Activated CD4-positive, alpha-beta T cell treated with anti-CD3 and anti-CD28 coated beads for 4 hours (primary cell): ENCODE data around the gene CNEP1R1.

ENCODE experiments used
- DNase-seq, 2 donors: peaks; one replicate each; pipeline ENCODE4 v3.0.0-alpha.2; 2020

The CNEP1R1 gene

DNA sequence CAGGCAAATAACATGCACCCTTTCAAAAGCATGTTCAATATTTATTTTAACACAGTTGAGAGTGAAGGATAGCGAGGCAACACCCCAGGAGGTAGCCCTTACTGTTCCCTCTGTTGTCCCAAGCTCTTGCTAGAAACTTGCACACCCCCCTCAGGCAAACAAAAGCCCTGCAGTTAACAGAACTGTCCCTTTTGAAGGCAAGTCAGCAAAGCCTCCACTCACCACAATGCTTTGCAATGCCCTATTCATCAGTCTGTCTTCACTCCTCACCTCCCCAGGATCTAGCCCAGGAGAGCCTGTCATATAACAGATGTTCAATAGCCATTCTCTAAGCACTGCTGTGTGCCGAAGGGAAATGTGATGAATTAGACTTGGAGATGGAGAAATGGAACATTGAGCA, 3.5 kb upstream of the CNEP1R1 start:
- no peak for DNase-seq

DNA sequence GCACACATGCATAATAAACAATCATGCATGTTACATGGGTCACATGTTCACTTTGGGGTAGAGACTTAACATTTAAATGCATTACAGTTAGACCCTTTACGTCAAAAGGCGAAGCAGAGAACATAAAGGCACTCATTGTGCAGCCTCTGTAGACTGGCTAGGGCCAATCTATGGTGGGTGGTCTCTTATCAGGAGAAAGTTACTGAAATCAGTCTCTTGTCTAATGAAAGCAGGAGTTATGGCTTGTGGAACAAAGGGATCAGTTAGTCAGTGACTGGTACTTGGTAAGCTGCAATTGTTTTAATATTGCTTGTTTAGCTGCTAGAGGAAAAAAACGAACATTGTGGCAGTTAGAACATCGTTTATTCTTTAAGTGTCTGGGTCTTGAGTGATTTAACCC, 1.4 kb upstream of the CNEP1R1 start:
- DNase-seq = no peak

DNA sequence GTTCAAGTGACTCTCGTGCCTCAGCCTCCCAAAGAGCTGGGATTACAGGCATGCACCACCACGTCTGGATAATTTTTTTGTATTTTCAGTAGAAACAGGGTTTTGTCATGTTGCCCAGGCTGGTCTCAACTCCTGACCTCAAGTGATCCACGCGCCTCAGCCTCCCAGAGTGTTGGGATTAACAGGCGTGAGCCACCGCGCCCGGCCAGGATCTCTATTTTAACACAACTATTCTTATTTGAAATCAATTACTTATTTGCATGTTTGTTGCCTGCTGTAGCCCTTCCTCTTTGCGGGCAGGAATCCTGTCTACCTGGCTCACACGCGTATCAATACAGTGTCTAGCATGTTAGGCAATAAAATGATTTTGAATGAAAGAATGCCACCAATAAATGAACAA, 818 bp upstream of the CNEP1R1 start:
- no peak for DNase-seq

DNA sequence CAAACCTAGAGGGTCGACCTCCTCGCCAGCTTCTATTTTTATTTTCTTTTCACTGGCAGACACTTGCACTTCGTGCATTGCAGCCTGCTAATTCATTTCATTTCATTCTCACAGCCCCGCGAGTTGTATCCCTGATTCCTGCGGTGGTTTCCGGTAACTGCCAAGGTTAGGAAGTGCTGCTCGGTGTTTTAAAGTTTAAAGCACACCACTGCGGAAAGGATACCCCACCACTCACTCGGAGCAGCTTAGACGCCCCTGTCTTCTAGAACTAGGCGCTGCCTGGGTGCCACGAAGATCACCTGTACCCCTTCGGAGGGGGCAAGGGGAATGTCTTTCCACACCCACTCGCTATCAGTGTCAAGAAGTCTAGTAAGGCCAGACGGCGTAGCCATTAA, 509 bp downstream of the CNEP1R1 start:
- DNase-seq = peak; percentile 10 to 16

DNA sequence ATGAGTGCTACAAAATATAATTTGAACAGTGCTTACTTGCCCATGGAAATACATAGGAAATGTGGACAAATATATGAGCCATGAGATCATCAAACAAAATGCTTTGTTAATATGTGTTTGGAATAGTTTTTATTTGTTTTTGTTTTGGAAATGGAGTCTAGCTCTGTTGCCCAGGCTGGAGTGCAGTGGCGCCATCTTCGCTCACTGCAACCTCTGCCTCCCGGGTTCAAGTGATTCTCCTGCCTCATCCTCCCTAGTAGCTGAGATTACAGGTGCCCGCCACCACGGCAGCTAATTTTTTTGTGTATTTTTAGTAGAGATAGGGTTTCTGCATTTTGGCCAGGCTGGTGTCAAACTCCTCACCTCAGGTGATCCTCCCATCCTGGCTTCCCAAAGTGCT, 2.8 kb downstream of the CNEP1R1 start:
- DNase-seq = no peak

DNA sequence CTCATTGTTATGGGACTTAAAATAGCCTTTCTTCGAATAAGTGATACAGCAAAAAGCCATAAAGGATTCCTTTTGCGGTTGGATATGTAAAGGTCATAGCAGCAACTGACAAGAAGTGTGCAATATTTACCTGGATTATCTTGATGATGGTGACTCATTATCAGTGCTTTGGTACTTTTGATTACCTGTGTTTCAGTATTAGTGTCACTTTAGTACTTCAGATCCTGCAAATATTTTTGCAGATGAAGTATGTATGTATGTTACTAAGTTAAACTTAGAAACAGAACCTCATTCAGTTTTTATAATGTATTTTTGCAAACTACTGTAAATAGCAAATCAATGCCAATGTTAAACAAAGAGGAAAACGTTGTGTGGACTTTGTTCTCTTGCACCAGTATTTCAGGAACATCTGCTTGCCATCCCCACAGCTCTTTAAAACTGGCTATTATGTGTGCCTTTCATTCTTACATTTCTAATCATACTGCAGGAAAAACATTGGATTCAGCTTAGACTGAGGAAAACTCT, 10.5 kb downstream of the CNEP1R1 start:
- no peak for DNase-seq

DNA sequence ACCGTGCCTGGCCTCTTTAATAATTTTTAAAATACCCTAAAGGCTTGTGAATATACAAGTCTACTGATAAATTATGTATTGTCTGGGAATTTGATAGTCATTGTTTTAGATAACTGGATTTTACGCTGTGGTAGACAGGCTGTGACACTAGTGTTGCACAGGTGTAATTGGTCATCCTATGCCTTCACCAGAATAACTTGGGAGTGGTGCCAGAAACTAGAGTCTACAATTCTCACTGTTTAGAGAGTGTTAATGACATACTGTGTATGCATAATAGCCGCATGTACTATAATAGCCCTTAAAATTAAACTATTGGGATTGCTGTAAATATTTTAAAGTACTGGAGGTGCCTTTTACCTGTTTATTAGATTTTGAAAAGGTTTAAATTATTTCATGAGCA, 11.4 kb downstream of the CNEP1R1 start:
- no peak for DNase-seq

DNA sequence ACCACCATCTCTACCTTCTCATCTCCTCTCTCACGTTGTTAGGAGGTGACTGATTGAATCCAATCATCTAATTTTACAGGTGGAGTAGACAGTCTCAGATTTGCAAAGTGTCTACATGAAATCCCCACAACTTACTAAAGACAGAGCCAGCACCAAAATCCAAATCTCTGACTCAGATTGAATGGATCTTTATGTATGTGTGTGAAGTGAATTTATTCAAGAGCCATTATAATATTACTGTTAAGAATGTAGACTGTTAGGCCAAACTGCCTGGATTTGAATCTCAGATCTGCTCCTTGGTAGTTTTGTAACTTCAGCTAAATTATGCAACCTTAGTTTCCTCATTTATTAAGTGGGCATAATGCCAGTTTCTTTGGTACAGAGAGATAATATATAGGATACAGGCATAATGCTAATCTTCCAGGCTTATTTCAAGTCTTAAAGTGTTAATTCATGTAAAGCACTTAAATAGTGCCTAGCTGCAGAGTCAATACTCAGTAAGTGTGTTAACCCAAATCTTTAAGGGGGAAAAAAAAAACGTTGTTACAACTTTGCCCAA, 12.7 kb downstream of the CNEP1R1 start:
- no peak for DNase-seq

DNA sequence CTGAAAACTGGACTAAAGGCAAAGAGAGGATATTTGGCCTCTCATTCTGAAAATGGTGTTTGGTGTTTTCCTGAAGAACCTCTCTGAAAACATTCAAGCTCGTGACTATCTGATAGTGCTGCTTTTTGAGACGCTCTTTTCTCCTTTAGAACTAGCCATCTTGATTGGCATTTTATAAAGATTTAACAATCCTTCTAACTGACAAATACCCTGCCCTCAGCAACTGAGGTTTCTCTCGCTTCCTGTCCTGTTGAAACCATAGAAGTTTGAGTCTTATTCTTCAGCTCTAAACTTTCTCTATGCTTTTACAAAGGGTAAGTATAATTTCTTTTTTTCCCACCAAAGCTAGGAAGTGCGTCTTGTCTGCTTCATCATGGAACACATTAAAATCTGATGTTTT, 13.3 kb downstream of the CNEP1R1 start:
- DNase-seq = no peak

DNA sequence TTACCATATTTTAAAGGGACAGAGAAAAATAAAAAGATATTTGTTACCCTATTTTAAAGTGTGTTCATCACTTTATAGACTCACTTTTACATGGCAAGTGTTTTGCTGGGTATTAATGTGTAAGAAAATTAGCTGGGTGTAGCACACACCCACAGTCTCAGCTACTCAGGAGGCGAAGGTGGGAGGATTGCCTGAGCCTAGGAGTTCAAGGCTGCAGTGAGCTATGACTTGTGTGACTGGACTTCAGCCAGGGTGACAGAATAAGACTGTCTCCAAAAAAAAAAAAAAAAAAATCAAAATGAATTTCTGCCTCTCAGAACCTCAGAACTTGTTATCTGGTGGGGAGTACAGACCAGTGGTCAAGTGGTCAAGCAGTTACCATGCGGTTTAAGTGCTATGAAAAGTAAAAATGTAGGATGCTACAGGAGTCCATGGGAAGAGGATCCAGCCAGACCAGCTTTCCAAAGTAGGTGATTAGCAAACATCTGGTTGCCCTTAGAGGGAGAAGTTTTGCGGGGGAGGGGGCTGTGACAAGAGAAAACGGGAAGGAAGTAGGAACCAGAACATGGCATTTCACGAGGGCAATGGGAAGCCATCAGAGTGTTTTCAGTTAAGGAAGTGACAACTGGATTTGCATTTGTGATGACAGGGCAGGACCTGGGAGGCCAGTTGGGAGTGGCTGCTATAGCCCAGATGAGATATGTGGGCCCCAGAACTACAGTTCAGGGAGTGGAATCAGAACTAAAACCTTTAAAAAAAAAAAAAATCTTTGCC, 13.9 kb downstream of the CNEP1R1 start:
- DNase-seq = no peak

DNA sequence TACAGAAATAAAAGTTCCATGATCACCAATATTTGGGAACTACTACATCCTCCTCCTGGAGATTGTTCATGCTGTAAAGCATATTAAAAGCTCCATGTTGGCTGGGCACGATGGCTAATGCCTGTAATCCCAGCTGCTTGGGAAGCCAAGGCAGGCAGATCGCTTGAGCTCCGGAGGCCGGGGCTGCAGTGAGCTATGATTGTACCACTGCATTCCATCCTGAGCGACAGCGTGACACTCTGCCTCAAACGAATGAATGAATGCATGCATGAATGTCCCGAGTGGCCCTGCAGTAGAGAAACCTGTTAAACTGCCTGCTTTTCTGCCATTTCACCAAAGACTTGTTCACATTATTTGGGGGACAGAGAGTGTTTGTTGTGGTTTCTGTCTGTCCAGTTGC, 15.0 kb downstream of the CNEP1R1 start:
- no peak for DNase-seq

DNA sequence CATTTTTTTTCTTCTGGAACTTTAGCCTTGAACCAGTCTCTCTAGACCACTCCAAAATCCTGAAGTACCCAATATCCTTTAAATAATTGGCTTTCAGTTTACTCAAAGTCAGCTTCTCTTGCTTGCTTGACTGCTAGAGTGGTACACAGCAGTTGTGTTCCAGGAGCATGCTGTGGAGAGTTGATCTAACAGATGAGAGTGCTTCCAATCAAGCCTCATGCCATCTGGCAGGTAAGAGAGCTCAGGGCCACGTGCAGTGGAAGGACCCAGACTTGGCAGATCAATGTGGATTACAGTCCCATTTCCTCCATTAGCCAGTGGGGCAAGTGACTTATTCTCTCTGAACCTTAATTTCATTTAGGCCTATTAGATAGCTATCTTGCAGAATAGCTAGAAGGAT, 15.7 kb downstream of the CNEP1R1 start:
- DNase-seq = no peak

DNA sequence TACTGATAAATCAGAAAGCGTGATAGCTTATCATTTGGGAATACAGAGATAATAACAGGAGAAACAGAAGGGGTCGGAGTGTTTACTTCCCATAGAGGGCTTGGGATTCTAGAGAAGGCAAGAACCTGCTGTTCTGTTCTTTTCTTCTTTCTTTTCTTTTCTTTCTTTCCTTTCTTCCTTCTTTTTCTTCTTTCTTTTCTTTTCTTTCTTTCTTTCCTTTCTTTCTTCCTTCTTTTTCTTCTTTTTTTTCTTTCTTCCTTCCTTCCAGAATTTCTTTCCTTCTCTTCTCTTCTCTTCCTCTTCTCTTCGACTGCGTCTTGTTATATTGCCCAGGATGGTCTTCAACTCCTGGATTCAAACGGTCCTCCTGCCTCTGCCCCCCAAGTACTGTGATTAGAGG, 18.3 kb downstream of the CNEP1R1 start:
- DNase-seq = no peak

DNA sequence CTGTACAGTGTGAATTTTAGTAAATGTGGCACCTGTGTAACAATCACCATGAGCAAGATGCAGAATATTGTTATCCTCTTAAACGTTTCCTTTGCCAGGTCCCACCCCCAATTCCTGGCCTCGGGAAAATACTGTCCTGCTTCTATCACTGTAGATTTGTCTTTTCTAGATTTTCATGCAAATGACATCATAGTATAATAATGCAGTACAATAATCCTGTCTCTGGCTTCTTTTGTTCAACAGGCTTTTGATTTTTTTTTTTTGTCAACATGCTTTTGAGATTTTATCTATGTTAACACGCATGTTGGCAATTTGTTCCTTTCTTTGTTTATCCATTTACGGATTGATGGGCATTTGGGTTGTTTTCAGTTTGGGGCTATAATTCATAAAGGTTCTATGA, 20.4 kb downstream of the CNEP1R1 start:
- no peak for DNase-seq

DNA sequence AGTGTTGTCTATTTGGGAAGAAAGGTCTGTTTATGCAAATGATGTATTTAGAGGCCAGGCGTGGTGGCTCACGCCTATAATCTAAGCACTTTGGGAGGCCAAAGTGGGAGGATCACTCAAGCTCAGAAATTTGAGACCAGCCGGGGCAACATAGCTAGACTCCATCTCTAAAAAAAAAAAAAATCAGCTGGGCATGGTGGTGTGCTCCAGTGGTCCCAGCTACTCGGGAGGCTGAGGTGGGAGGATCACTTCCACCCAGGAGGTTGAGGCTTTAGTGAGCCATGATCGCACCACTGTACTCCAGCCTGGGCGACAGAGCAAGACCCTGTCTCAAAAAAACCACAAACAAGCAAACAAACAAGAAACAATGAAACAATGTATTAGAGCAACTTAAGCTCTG, 21.8 kb downstream of the CNEP1R1 start:
- no peak for DNase-seq

DNA sequence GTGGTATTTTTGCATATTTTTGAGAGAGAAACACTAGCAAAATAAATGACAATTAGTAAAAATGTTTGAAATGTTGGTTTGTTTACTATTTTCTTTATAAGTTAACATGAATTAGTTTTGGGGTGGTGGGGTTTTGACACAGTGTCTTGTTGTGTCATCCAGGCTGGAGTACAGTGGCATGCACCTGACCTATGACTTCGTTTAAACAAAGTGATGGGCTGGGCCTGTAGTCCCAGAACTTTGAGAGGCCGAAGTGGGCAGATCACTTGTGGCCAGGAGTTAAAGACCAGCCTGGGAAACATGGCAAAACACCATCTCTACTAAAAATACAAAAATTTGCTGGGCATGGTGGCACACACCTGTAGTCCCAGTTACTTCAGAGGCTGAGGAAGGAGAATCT, 22.8 kb downstream of the CNEP1R1 start:
- DNase-seq = no peak

DNA sequence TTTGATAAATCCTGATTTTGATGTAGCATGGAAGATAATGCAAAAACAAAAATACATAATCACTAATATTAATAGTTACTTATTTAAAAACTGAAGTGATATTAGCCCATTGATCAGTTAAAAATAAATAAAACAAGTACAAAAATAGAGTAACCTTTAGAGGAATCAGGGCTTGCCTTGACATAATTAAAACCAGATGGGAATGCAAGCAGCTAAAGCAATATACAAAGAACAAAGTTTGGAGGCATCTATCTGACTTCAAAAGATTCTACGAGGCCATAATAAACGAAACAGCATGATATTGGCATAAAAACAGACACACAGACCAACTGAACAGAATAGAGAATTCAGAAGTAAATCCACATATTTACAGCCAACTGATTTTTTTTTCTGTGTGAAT, 25.8 kb downstream of the CNEP1R1 start:
- DNase-seq = no peak

DNA sequence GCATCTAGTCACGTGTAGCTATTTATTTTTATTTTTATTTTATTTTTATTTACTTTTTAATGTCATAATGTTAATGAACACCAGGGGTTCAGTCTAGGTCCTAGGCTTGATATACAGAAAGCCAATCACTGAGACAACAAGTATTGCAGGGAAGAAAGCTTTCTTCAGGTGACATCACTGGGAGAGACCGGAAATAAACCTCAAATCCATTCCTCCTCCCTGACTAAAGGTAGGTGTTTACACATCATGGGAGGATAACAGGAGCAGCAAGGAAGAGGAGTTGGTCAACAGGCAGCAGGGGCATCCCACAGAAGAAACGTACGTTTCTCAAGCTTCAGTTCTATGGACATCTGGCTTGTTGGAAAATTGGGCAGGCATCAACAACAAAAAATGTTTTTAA, 31.2 kb downstream of the CNEP1R1 start:
- no peak for DNase-seq

DNA sequence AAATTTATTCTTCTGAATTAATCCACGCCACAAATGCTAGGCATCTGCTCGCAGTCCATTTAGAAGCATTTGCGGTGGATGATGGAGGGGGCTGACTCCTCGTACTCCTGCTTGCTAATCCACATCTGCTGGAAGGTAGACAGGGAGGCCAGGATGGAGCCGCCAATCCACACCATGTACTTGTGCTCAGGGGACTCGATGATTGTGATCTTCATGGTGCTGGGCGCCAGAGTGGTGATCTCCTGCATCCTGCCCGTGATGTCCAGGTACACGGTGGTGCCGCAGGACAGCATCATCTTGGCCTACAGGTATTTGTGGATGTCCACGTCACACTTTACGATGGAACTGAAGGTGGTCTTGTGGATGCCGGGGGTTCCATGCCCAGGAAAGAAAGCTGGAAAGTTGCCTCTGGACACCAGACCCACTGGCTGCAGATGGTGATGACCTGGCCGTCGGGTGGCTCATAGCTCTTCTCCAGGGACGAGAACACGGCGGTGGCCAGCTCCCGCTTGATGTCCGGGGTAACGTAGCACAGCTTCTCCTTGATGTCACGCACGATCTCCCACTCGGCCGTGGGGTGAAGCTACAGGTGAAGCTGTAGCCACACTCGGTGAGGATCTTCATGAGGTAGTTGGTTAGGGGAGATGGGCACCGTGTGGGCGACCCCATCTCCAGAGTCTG, 33.2 kb downstream of the CNEP1R1 start:
- no peak for DNase-seq

DNA sequence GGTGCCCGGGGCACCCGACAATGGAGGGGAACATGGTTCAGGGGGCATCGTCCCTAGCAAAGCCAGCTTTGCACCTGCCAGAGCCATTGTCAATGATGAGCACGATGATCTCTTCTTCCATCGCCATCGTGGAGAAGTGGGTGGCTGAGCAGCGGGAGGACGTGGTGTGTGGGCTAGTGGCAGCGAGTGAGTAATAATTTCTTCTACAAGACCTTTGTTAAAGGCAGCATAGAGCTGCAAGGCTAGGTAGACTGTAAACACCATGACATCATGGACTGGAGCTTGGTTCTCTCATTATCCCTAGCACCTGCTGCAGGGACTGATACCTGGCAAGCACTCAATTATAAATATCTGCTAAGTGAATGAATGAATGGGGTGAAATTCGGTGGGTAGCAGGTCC, 34.1 kb downstream of the CNEP1R1 start:
- no peak for DNase-seq

DNA sequence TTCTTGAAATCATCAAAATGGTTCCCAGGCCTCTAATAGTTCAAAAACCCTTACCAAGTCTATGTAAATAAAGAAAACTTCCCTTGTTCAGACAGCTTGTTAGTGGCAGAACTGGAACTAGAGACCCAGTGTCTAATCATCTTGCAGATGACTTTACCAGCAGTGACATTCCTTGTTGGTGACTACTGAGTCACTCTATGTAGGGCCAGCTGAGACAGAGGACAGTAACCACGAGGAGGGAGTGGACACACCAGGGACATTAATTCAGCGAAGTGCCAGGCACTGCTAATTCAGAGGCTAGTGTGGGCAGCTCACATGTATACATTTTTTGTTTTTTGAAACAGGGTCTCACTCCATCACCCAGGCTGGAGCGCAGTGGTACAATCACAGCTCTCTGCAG, 34.6 kb downstream of the CNEP1R1 start:
- no peak for DNase-seq

DNA sequence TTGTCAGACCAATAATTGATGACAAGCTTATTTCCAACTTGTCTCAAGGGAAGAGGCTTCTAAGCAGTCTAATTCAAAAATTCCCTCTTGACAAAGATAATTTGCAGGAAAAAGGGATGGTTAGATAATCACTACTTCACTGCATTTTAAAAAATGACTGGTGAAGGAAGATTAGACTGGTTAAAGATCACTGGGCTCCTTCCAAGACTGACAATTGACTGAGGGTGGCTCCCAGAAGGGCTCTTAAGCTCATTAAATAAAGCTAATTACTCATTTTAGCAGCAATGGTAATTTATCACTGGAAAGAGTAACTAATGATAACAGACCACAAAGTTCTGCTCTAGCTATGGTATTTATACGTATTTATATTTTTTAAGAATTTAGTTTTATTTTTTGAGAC, 36.3 kb downstream of the CNEP1R1 start:
- DNase-seq = no peak

DNA sequence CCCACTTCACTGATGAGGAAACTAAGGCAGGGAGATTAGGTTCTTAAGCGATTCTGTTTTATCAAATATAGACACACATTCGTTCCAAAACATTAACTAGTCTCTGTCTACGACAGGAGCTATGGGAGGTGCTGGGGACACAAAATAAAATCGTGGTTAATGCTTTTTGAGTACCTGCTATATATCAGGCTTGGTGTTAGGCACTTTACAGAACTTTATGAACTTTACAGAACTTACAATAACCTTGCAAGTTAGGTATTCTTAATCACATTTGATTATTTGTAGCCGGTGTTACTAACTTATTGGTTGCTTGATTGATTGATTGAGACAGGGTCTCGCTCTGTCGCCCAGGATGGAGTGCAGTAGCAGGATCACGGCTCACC, 40.2 kb downstream of the CNEP1R1 start:
- no peak for DNase-seq
